ENCODE data around the gene SLC16A2.

- no peak for TF ChIP-seq POLR2AphosphoS5 (IDR thresholded peaks at IDR 0.05; ENCODE audit: low read depth, low read length)
- TF ChIP-seq POLR2A (IDR thresholded peaks at IDR 0.05; ENCODE audit: low read depth, low read length), result no peak
- TF ChIP-seq SPI1 (IDR thresholded peaks at IDR 0.05; ENCODE audit: low read depth, low read length), result no peak
- TF ChIP-seq TAF1 (IDR thresholded peaks at IDR 0.05; ENCODE audit: low read depth, low read length), result no peak
- TF ChIP-seq POU2F2 (IDR thresholded peaks at IDR 0.05; ENCODE audit: low read depth, low read length), result no peak
Measured at GRCh38 chrX:74377282-74377681, 44.0 kb upstream of the SLC16A2 start.
